Neuron (in vitro differentiated cells): ENCODE measurements around the gene TRMU.
A peak's percentile ranks its signal among the peaks of the same experiment; 100 is the strongest.
"Not testable (repeated sequence)": the region's sequence is repeated elsewhere in the genome, so short reads cannot be mapped to it uniquely, and the experiment has no call there.

Source experiments
- H2AFZ ChIP-seq: one replicate; pipeline ENCODE4 v1.6.1; 2013; ENCODE audit warnings: low read depth, mild to moderate bottlenecking, inconsistent platforms, low read length, moderate library complexity
- H3K27me3 ChIP-seq: one replicate; pipeline ENCODE4 v1.6.1; 2013; ENCODE audit warnings: low read length; ENCODE audit not compliant: insufficient read depth
- H3K36me3 ChIP-seq: one replicate; pipeline ENCODE4 v1.6.1; 2013; ENCODE audit warnings: low read length; ENCODE audit not compliant: insufficient read depth
- H3K4me1 ChIP-seq: one replicate; pipeline ENCODE4 v1.6.1; 2013; ENCODE audit warnings: low read length; ENCODE audit not compliant: insufficient read depth
- H3K4me3 ChIP-seq: 2 replicates; pipeline ENCODE4 v1.5.1; 2013; ENCODE audit warnings: mild to moderate bottlenecking, low read length, moderate library complexity
- H3K9me3 ChIP-seq: one replicate; pipeline ENCODE4 v1.6.1; 2013; ENCODE audit warnings: low read length

Gene TRMU

DNA sequence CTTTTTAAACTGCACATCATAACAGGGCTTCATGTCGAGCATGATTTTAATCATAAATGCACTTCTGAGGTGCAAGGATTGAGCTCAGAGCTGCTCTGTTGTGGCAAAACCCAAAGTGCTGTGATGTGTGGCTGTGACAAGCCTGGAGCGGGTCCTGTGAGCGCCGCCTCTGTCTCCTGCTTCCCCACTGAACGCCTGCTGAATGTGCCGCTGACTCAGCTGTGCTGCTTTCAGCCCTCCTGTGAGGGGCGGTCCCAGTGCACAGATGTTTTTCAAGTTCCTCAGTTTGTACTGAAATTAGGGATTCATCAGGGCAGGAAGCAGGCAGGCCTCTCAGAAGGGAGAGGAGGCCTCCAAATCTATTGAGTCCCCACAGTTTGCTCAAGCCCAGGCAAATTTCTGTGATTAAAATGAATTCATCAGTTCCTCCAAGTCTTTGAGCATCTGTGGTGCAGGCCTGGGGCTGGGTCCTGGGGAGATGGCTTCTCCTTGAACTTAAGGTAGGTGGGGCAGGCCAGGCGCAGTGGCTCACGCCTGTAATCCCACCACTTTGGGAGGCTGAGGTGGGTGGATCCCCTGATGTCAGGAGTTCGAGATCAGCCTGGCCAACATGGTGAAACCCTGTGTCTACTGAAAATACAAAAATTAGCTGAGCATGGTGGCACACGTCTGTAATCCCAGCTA is 41.8 kb upstream of the TRMU start:
- H3K4me1 ChIP-seq, result peaks cover 26% of the 10 kb centered on the region
- no peak overlapping the region for H3K4me3 ChIP-seq
- no peak overlapping the region for H2AFZ ChIP-seq
- H3K9me3 ChIP-seq, result no peaks in the 10 kb centered on the region
- no peaks in the 10 kb centered on the region for H3K27me3 ChIP-seq
- H3K36me3 ChIP-seq, result peaks cover 20% of the 10 kb centered on the region

DNA sequence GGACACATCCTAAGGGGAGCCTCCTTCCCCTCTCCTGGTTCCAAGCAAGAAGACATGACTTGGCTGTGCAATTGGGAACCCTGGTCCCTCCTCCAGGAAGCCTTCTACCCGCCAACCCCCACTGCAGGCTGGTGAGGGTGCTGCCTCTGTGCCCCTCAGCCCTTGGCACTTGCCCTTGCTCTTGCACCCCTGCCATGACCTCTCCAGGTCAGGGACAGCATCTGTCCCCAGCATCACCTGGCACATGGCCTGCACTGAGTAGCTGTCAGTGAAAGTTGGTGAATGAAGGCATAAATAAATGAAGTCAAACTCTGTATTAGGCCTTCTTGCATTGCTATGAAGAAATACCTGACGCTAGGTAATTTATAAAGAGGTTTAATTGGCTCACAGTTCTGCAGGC is 40.7 kb upstream of the TRMU start:
- Histone ChIP-seq H3K9me3 (no peaks in the 10 kb centered on the region), H3K4me1 (peaks cover 26% of the 10 kb centered on the region), H3K4me3 (no peak overlapping the region), H3K27me3 (no peaks in the 10 kb centered on the region), H3K36me3 (peaks cover 29% of the 10 kb centered on the region), H2AFZ (no peak overlapping the region)

DNA sequence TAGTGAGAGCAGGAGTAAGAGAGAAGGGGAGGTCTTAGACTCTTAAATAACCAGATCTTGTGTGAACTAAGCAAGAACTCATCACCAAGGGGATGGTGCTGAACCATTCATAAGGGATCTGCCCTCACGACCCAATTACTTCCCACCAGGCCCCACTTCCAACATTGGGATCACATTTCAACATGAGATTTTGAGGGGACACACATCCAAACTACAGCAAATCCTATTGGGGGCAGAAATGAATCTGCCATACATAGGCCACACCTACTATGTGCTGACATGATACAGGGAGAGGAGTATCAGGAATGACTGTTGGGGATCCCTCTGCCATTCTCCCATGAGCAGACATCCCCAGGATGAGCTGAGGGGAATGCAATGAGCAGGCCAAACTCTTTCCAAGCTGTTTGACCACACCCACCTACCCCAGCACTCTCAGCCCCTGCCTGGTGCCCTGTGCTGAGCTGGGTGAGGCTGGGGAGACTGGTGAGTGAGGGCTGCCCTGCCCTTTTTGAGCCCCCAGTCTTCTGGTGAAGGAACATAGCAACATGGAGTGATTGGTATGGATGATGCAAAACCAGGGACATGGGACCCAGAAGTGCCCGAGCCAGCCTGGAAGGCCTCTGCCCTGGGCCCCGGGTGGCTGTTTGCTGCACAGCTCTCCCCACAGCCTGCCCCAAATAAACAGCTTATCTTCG is 40.1 kb upstream of the TRMU start:
- Histone ChIP-seq H3K27me3 (no peaks in the 10 kb centered on the region), H3K4me3 (peak overlapping the region; percentile 72)

DNA sequence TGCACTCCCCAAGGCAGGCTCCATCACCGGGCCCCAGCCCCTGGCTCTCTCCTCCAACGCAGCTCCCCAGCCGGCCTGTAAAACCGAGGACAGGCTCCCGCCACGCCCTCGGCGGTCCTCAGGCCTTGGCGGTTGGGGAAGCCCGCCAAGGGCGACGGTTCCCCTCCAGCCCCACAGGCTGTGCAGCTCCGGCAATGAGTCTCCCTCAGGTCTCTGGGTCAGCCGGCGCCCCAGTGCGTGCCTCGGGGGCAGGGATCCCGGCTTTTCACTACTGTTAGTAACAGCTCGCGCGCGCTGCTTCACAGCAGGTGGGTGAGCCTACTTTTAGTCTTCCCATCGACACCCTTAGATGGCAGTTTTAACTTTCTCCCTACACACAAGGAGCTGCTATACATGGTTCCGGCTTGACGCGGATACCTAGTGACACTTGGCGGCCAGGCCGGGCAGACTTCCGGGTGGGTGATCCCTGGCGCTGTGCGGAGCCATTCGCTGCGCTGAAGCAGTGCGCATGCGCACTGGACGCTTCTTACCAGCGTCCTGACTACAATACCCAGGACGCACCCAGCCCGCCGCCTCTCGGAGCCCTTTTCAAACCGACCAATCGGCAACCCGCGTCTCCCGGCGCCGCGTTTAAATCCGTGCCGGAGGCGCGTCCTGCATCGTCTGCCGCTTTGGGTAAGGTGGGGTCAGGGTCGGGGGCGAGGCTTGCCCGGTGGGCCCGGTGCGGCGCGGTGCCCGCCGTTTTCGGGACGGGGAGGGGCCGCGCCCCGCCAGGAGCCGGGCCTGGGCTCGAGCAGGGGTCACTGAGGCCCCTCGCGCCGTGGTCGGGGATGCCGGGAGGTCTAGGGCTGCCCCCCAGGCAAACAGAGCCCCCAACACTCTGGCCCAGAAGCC is 39.0 kb upstream of the TRMU start, which contains the start of gene GTSE1:
Gene GTSE1, plus strand, starts transcription at position 614 of the 894 bp plus-strand sequence. CDS start 531 bp downstream, outside the sequence.
- H3K36me3 ChIP-seq, result peaks cover 34% of the 10 kb centered on the region
- H3K4me3 ChIP-seq, result peak within 1 kb of the TSS; percentile 72
- H2AFZ ChIP-seq, result peak within 1 kb of the TSS; percentile 80
- H3K4me1 ChIP-seq, result peaks cover 26% of the 10 kb centered on the region
- H3K27me3 ChIP-seq, result no peaks in the 10 kb centered on the region
- H3K9me3 ChIP-seq, result no peaks in the 10 kb centered on the region

More for the DNA sequence above, 40.1 kb upstream of the TRMU start:
- Histone ChIP-seq H3K9me3 (no peaks in the 10 kb centered on the region), H3K4me1 (peaks cover 26% of the 10 kb centered on the region), H2AFZ (no peak overlapping the region), H3K36me3 (peaks cover 33% of the 10 kb centered on the region)

DNA sequence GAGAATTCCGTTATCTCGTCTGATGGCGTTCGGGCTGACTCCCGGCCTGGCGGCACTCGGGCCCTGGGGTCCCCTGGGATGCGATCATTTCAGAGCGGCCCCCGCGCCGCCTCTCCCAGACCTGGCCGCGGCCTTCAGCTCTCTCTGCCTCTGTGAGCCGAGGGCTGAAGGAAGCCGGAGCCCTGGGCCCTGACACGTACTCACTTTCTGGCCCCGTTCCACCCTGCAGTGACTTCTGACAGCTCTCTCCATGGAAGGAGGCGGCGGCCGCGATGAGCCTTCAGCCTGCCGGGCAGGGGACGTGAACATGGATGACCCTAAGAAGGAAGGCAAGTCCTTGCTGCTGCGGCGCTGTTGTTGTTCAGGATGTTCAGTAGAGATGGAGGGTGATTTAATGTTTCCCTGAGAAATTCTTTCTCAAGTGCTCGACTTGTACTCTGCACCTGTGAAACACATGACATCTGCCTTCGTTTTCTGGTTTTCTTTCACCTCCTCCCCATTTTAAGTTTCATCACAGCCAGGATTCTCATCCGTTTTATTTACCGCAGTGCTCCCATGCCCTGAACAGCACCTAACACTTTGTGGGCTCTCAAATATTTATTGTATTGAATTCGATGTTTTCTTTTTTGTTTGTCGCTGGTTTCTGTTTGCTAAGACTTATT is 38.2 kb upstream of the TRMU start:
- H3K36me3 ChIP-seq, result peaks cover 30% of the 10 kb centered on the region
- no peaks in the 10 kb centered on the region for H3K27me3 ChIP-seq
- peaks cover 26% of the 10 kb centered on the region for H3K4me1 ChIP-seq
- peak overlapping the region; percentile 72 for H3K4me3 ChIP-seq
- peak overlapping the region; percentile 80 for H2AFZ ChIP-seq
- H3K9me3 ChIP-seq, result no peaks in the 10 kb centered on the region

DNA sequence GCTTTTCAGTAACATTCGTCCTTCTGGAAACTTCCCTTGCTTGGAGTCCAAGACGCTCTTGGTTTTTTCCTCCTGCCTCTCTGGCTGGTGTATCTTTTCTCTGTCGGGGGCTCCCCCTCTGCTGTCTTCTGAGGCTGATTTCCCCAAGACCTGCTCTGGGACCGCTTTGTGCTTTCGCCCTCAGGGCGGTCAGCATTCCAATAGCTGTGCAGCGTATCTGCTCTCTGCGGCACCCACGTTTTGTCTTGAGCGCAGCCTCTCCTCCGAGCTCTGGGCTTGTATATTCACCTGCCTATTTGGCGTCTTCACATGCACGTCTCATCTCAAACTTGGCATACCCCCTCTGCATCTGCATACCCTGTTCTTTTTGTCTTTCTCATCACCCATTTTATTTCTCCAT is 36.4 kb upstream of the TRMU start:
- Histone ChIP-seq H3K4me1 (peaks cover 20% of the 10 kb centered on the region), H3K27me3 (no peaks in the 10 kb centered on the region), H3K9me3 (no peaks in the 10 kb centered on the region), H3K4me3 (no peak overlapping the region), H3K36me3 (peaks cover 33% of the 10 kb centered on the region), H2AFZ (no peak overlapping the region)

DNA sequence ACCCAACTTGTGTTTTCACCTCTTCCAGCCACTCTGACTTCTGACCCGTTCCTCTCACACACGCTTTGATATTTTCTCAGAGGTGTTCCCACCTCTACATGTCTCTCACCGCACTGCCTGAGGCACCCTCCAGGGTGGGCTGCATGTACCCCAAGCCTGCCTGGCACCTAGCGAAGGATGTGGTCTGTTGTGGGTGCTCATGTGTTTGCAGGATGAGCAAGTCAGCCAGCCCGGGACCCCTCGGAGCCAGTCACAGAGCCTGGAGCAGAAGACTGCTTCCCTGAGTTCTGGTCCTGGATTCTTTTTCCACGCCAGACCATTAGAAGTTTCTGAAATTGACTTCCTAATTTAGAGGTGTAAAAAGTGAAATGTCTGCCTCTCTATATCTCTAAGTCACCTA is 35.0 kb upstream of the TRMU start:
- Histone ChIP-seq H3K27me3 (no peaks in the 10 kb centered on the region), H3K4me3 (no peak overlapping the region), H2AFZ (no peak overlapping the region), H3K4me1 (peaks cover 18% of the 10 kb centered on the region), H3K9me3 (no peaks in the 10 kb centered on the region), H3K36me3 (peaks cover 39% of the 10 kb centered on the region)

DNA sequence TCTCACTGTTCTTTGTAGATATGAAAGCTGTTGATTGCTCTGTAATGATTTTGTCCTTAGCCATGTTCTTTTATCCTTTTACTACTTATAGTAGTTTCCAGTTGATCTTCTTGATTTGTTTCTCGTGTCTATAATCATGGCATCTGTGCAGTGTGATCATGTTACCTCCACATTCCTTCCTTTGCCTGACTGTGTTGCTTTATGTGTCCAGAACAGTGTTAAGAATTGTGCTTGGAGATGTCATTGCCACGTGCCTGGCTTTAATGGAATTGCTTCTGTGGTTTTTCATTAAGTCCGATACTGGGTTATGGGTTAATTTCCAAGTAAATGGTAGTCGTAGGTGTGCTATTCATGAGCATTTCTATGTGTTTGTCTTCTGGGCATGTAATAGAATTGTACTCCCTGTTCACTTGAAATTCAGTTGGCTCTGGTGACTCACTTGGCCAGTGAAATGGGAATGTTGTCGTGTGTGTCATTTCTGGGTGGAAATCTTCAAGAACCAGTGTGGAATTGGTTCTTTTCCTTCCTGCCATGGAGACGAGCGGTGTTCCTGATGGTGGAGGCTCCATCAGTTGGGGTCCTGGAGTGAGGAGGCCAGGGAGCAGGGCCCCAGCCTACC is 32.1 kb upstream of the TRMU start:
- H3K4me1 ChIP-seq, result no peaks in the 10 kb centered on the region
- H3K27me3 ChIP-seq, result no peaks in the 10 kb centered on the region
- H2AFZ ChIP-seq, result no peak overlapping the region
- H3K9me3 ChIP-seq, result no peaks in the 10 kb centered on the region
- no peak overlapping the region for H3K4me3 ChIP-seq
- peaks cover 44% of the 10 kb centered on the region for H3K36me3 ChIP-seq

DNA sequence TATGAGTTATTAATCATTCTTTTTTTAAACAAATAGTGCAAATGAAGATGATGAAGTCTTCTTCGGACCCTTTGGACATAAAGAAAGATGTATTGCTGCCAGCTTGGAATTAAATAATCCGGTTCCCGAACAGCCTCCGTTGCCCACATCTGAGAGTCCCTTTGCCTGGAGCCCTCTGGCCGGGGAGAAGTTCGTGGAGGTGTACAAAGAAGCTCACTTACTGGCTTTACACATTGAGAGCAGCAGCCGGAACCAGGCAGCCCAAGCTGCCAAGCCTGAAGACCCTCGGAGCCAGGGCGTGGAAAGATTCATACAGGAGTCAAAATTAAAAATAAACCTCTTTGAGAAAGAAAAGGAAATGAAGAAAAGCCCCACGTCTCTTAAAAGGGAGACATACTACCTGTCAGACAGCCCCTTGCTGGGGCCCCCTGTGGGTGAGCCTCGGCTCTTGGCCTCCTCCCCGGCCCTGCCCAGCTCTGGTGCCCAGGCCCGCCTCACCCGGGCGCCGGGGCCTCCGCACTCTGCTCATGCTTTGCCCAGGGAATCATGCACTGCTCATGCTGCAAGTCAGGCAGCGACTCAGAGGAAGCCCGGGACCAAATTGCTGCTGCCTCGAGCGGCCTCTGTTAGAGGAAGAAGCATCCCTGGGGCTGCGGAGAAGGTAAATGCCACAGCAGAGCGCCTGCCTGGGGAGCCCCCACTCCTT is 27.1 kb upstream of the TRMU start:
- no peaks in the 10 kb centered on the region for H3K4me1 ChIP-seq
- H3K9me3 ChIP-seq, result no peaks in the 10 kb centered on the region
- no peak overlapping the region for H3K4me3 ChIP-seq
- no peaks in the 10 kb centered on the region for H3K27me3 ChIP-seq
- H3K36me3 ChIP-seq, result peaks cover 45% of the 10 kb centered on the region
- no peak overlapping the region for H2AFZ ChIP-seq

DNA sequence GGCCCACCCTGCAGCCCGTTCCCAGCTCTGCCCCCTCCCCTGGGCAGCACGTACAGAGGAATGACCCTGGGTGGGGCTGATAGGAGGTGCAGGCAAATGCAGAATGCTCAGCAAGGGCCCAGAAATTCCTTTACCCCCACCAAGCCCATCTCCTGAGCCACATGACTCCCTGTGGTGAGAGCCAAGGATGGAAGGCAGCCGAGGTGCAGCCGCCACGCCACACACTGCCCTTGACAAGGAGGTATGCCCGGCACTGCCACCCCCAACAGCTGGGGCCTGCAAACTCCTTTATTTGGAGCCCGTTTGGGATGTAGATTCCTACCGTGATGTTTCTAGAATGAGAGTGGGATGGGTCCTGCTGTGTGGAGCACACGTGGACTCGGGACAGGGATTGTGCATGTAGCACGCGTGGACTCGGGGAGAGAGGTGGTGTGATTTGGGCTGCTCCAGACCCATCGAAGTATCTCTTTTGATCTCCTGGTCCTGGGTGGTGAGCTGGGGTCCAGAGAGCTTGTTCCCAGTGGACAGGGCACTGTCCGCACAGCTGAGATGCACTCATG is 25.9 kb upstream of the TRMU start:
- Histone ChIP-seq H3K36me3 (peaks cover 42% of the 10 kb centered on the region), H2AFZ (no peak overlapping the region), H3K27me3 (no peaks in the 10 kb centered on the region), H3K4me1 (no peaks in the 10 kb centered on the region), H3K9me3 (no peaks in the 10 kb centered on the region), H3K4me3 (no peak overlapping the region)

DNA sequence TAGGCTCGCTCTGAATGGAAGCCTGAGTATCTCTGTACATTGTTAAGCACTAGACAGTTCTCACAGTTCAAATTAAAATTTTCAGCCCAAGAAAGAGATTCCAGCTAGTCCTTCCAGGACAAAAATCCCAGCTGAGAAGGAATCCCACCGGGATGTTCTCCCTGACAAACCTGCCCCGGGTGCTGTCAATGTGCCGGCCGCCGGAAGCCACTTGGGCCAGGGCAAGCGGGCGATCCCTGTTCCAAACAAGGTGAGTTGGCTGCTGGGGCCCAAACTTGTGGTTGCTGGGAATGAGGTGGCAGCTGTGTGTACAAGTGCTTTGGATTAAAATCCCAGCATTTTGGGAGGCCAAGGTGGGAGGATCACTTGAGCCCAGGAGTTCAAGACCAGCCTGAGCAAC is 23.5 kb upstream of the TRMU start:
- no peaks in the 10 kb centered on the region for H3K9me3 ChIP-seq
- no peaks in the 10 kb centered on the region for H3K4me1 ChIP-seq
- H2AFZ ChIP-seq, result no peak overlapping the region
- H3K36me3 ChIP-seq, result peaks cover 44% of the 10 kb centered on the region
- H3K27me3 ChIP-seq, result no peaks in the 10 kb centered on the region
- H3K4me3 ChIP-seq, result no peak overlapping the region

DNA sequence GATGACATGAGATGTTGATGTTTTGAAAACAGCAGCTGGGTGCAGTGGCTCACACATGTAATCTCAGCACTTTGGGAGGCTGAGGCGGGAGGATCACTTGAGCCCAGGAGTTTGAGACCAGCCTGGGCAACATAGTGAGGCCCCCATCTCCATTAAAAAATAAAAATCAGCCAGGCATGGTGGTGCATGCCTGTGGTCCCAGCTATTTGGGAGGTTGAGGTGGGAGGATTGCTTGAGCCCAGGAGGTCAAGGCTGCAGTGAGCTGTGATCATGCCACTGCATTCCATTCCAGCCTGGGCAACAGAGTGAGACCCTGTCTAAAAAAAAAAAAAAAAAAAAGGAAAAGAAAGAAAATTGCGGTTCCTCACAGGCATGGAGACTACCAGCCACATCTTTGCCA is 22.7 kb upstream of the TRMU start:
- peaks cover 52% of the 10 kb centered on the region for H3K36me3 ChIP-seq

More for the DNA sequence above, 22.7 kb upstream of the TRMU start:
- not testable (repeated sequence) for H3K4me1 ChIP-seq, H3K4me3 ChIP-seq, H3K27me3 ChIP-seq, H2AFZ ChIP-seq, H3K9me3 ChIP-seq
